Lower lobe of right lung (tissue), 2 donors: ENCODE results near the gene DALRD3. TPM values are rescaled to one million over a fixed set of nuclear protein-coding genes. Genes with fewer than 3 reads are reported as not detected.

Source experiments
- ATAC-seq, 2 donors: fragments of 200-7000 bp; cut with Tn5 transposase; one replicate each; pipeline ENCODE4 v1.9.1; 2020 to 2022; ENCODE audit warnings: mild to moderate bottlenecking in 2 of 2, moderate library complexity in 2 of 2
- DNase-seq: peaks from one replicate; pipeline ENCODE4 v3.0.0-alpha.2; 2020
- H3K27ac ChIP-seq: fragments of 200-600 bp; one replicate; pipeline ENCODE4 v1.8.0; 2022
- H3K27me3 ChIP-seq: fragments of 200-600 bp; one replicate; pipeline ENCODE4 v1.8.0; 2022; ENCODE audit warnings: low read depth
- H3K36me3 ChIP-seq: fragments of 200-600 bp; one replicate; pipeline ENCODE4 v1.8.0; 2022; ENCODE audit warnings: mild to moderate bottlenecking
- H3K4me1 ChIP-seq: fragments of 200-600 bp; one replicate; pipeline ENCODE4 v1.8.0; 2022
- H3K4me3 ChIP-seq: fragments of 200-600 bp; one replicate; pipeline ENCODE4 v1.8.0; 2022; ENCODE audit warnings: mild to moderate bottlenecking
- H3K9me3 ChIP-seq: fragments of 200-600 bp; one replicate; pipeline ENCODE4 v1.8.0; 2022
- intact Hi-C: fragments of 100-400 bp; cut with DNase I; formaldehyde crosslinking; loops from one replicate; pipeline ENCODE4 v1.11.0; 2022
- total RNA-seq: library from RNA; stranded (reverse); fragmentation: NEBNext Ultra II Directional; extraction: Animal tissue kit (Norgen Biotek cat#: 25700); gene quantifications from one replicate; pipeline ENCODE4 v1.2.1, GENCODE V29; 2021
- TF ChIP-seq, protein P1 (sequence below): fragments of 200-600 bp; IDR thresholded peaks from one replicate; pipeline ENCODE4 v1.8.0; 2022; ENCODE audit warnings: antibody characterized with exemption, mild to moderate bottlenecking
- donor health status: DM: no; HTN: yes; CAD: no; lungs with severe emphysema.

Gene DALRD3
- total RNA-seq, 1 donor from 2014 or later: 28.1 TPM

DNA sequence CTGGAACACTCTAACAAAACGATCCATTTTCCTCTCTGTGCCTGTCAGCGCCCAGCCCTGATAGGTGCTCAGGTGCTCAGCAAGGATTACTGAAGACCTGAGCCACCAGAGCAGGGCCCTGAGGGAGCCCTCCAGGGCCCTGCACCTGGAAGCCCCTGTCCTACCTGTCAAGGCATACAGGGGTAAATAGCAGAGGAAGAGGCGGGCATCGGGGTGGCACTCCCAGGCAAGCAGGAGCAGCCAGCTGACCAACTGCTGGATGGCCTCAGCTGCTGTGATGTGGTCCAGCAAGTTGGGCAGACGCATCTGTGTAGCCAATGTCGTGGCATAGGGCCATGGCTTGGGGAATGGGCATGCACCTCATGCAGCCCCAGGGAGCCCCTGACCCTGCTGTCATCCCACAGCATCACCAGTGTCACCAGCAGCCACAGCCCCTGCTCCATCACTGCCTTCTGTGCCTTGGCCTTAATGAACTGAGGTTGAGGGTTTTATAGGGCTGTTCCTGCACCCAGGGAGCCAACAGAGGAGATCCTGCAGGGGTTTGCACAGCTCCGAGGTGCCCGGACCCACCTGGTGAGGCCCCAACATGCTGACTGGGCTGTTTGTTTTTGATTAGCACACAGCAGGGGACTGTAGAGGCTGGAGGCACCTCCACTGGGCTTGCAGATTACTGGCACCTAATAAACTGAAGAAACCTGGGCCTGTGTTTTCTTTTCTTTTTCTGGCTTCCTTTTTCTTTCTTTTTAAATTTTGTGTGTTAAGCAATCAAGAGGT is 19.1 kb downstream of the DALRD3 start:
- TF ChIP-seq, protein P1, sequence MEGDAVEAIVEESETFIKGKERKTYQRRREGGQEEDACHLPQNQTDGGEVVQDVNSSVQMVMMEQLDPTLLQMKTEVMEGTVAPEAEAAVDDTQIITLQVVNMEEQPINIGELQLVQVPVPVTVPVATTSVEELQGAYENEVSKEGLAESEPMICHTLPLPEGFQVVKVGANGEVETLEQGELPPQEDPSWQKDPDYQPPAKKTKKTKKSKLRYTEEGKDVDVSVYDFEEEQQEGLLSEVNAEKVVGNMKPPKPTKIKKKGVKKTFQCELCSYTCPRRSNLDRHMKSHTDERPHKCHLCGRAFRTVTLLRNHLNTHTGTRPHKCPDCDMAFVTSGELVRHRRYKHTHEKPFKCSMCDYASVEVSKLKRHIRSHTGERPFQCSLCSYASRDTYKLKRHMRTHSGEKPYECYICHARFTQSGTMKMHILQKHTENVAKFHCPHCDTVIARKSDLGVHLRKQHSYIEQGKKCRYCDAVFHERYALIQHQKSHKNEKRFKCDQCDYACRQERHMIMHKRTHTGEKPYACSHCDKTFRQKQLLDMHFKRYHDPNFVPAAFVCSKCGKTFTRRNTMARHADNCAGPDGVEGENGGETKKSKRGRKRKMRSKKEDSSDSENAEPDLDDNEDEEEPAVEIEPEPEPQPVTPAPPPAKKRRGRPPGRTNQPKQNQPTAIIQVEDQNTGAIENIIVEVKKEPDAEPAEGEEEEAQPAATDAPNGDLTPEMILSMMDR: no peak
- no peaks in the 10 kb centered on the region for H3K4me1 ChIP-seq
- H3K27ac ChIP-seq: no peak overlapping the region
- no peak for ATAC-seq
- H3K27me3 ChIP-seq: no peaks in the 10 kb centered on the region
- no peaks in the 10 kb centered on the region for H3K9me3 ChIP-seq
- peaks cover 22% of the 10 kb centered on the region for H3K36me3 ChIP-seq
- intact Hi-C loops: no loop called here
- H3K4me3 ChIP-seq: no peak overlapping the region
- DNase-seq: no peak

DNA sequence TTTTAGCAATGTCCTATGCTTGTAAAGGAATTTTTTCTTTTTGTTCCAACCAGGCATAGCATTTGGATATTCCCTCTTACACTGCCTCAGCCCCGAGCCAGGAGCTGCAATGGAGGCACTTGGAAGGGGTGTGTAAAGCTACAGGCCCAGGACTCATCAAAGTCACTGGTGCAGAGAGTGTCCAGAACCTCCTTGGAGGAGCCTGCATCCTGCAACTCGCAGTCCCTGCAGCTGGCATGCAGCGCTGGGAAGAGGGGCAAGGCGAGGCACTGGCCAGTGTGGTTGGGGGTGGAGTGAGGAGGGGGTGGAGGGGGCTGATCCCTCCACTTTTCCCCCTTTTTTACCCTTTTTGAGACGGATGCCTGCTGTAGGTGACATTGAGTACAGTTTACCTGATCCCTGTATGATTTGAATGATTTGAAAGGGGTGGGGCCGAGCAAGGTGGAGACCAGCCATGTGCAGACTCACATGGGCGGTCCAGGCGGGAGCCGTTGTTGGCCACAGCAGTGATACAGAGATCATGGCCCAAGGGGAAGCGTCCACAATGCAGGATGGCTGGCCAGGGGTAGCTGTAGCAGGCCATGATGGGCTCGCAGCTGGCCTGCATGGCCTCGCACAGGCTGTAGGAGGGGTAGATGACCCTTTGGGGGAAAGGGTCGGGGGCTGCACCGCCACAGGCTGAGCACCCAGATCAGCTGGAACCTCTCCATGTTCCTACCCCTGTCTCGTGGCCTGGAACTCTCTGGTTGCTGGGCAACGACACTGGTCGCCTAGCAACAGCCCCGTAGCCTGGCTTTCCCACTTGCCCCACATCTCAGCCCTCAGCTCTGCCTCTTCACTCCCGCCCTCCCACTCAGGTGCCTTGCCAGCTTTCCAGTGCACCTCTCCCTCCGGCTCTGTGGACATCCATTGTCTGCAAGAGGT is 20.4 kb downstream of the DALRD3 start:
- ATAC-seq (no peak), DNase-seq (no peak)
- Histone ChIP-seq H3K36me3 (peaks cover 22% of the 10 kb centered on the region), H3K4me1 (no peaks in the 10 kb centered on the region), H3K27me3 (no peaks in the 10 kb centered on the region), H3K4me3 (no peak overlapping the region), H3K9me3 (no peaks in the 10 kb centered on the region), H3K27ac (no peak overlapping the region)
- intact Hi-C loops: no loop called here
- TF ChIP-seq, protein P1: no peak

DNA sequence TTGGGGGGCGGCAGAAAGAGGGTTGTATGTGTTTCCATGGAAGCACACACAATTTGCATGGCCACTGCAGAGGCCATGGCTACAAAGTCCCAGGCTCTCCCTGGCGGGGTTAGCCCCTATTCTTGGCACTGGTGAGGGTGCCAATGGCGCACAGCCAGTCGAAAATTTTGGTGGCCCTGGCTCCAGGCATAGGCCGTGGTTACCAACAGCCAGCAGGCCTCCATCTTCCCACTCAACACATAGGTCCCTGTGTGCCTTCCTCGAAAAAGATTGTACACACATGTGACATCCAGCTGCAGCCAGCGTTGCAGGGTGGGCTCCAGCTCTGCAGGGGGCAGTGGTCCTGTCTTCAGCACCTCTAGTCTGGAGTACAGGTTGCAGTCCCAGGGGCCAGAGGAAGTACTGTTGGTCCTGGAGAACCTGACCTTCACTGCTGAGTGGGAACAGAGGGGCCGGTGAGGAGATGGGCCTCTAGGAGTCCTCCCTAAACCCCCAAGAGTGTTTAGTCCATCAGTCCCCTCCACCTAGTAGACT is 21.2 kb downstream of the DALRD3 start:
- Histone ChIP-seq H3K27ac (no peak overlapping the region), H3K27me3 (no peaks in the 10 kb centered on the region), H3K36me3 (peaks cover 22% of the 10 kb centered on the region), H3K4me1 (peaks cover 1% of the 10 kb centered on the region), H3K9me3 (no peaks in the 10 kb centered on the region), H3K4me3 (no peak overlapping the region)
- TF ChIP-seq, protein P1: no peak
- ATAC-seq (no peak), DNase-seq (no peak)
- intact Hi-C loops: no loop called here

DNA sequence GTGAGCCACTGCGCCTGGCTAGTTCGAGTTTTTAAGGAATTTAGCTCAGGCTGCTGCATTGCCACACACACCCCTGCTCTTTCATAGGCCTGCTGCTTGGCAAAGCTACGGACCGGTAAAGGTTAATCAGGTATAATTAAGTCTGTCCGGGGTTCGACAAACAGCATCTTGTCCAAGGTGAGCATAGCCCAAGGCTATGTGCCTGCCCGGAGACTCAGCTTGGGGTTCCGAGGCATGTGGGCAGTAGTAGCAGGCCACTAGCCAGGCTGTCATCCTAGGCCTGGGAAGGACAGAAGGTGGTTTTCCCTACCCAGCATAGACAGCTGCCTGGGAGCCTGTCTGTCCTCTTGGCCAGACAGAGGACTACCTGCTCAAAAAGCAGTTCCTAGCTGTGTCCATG is 21.7 kb downstream of the DALRD3 start:
- peaks cover 22% of the 10 kb centered on the region for H3K36me3 ChIP-seq
- peaks cover 6% of the 10 kb centered on the region for H3K4me1 ChIP-seq
- no peak for ATAC-seq
- TF ChIP-seq, protein P1: no peak
- H3K4me3 ChIP-seq: no peak overlapping the region
- H3K27ac ChIP-seq: no peak overlapping the region
- no peaks in the 10 kb centered on the region for H3K9me3 ChIP-seq
- no peaks in the 10 kb centered on the region for H3K27me3 ChIP-seq
- DNase-seq: no peak
- intact Hi-C loops: no loop called here

DNA sequence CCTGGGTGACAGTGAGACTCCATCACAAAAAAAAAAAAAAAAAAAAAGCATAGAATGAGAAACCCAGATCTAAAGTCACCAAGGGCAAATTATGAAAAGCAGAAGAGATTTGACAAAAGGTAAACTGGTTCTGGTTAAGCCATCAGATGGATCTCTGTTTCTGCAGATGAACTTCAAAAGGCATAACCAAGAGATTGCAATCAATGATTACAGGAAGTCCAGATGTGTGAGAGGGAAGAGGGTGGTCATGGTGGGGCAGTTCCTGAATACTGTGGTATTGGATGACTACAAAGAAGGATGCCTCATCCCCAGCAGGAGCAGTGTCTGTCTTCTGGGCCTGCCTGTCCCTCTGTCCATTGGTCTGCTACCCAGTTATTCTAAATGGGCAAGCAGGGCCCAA is 24.5 kb downstream of the DALRD3 start:
- H3K4me3 ChIP-seq: no peak overlapping the region
- no peaks in the 10 kb centered on the region for H3K27me3 ChIP-seq
- TF ChIP-seq, protein P1: no peak
- no peak overlapping the region for H3K27ac ChIP-seq
- no peak for DNase-seq
- H3K9me3 ChIP-seq: no peaks in the 10 kb centered on the region
- peaks cover 22% of the 10 kb centered on the region for H3K36me3 ChIP-seq
- peaks cover 24% of the 10 kb centered on the region for H3K4me1 ChIP-seq
- intact Hi-C loops: no loop called here
- no peak for ATAC-seq
